Myocyte (in vitro differentiated cells): Measurements from ENCODE around the gene LIME1. TPM values are rescaled to one million over a fixed set of nuclear protein-coding genes. Genes with fewer than 3 reads are reported as not detected.

Experiments
- DNase-seq: peaks from one replicate; pipeline ENCODE4 v3.0.0-alpha.2; 2012; ENCODE audit warnings: low read depth
- total RNA-seq: library from RNA; depleted of rRNA; stranded (reverse); fragments of >200 nt; gene quantifications from 2 replicates; pipeline ENCODE4 v1.2.3, GENCODE V29; 2014

LIME1 gene
- total RNA-seq, 1 donor from 2014 or later = 9.4 TPM

- no peak for DNase-seq
Measured at GRCh38 chr20:63749597-63750508, 13.4 kb downstream of the LIME1 start.

- DNase-seq = no peak
Measured at GRCh38 chr20:63750807-63751470, 14.5 kb downstream of the LIME1 start.

GRCh38 chr20:63751471-63752271 is 15.2 kb downstream of the LIME1 start:
- no peak for DNase-seq

- no peak for DNase-seq
Measured at GRCh38 chr20:63752411-63753101, 16.1 kb downstream of the LIME1 start.

- DNase-seq = no peak
Measured at GRCh38 chr20:63753381-63753780, 16.9 kb downstream of the LIME1 start.

GRCh38 chr20:63754008-63754407 is 17.5 kb downstream of the LIME1 start:
- no peak for DNase-seq

GRCh38 chr20:63755933-63756647 is 19.6 kb downstream of the LIME1 start:
- no peak for DNase-seq

- DNase-seq = no peak
Measured at GRCh38 chr20:63756648-63756991, 20.2 kb downstream of the LIME1 start.

GRCh38 chr20:63758152-63758551 is 21.7 kb downstream of the LIME1 start:
- no peak for DNase-seq

- DNase-seq = no peak
Measured at GRCh38 chr20:63759377-63759901, 23.0 kb downstream of the LIME1 start.

- DNase-seq = no peak
Measured at GRCh38 chr20:63765082-63765873, 28.8 kb downstream of the LIME1 start.

GRCh38 chr20:63765902-63766301 is 29.4 kb downstream of the LIME1 start:
- no peak for DNase-seq

- no peak for DNase-seq
Measured at GRCh38 chr20:63766695-63767426, 30.4 kb downstream of the LIME1 start.

GRCh38 chr20:63767456-63767855 is 31.0 kb downstream of the LIME1 start:
- no peak for DNase-seq

- no peak for DNase-seq
Measured at GRCh38 chr20:63767886-63768285, 31.4 kb downstream of the LIME1 start.

GRCh38 chr20:63768591-63769515 is 32.4 kb downstream of the LIME1 start:
- no peak for DNase-seq

GRCh38 chr20:63769891-63770474 is 33.5 kb downstream of the LIME1 start:
- no peak for DNase-seq
